ENCODE measurements around the gene RGL3.

- TF ChIP-seq CTCF (IDR thresholded peaks at IDR 0.05; ENCODE audit: insufficient read depth, low read length): no peak
- TF ChIP-seq POLR2AphosphoS5 (IDR thresholded peaks at IDR 0.05; ENCODE audit: low read depth): no peak
Measured at GRCh38 chr19:11464333-11465265, 45.5 kb upstream of the RGL3 start.
